Body of pancreas (tissue), 4 donors: ENCODE results near the gene RASSF8.

Source experiments
- CTCF ChIP-seq, 7 experiments: fragments of 450-650 bp in 4 of 7; fragments of 200-600 bp in 3 of 7; sonication (generic) in 3 of 7; IDR thresholded peaks; one replicate each; pipeline ENCODE4 v1.5.1; 2016 to 2019; ENCODE audit warnings: antibody characterized with exemption in 7 of 7
- POLR2A ChIP-seq, 3 donors: fragments of 450-650 bp; IDR thresholded peaks; one replicate each; pipeline ENCODE4 v1.6.1; 2016; ENCODE audit warnings: antibody characterized with exemption in 3 of 3, mild to moderate bottlenecking in 2 of 3

GRCh38 chr12:25975682-25976081 is 17.2 kb downstream of the RASSF8 start:
- TF ChIP-seq CTCF (IDR thresholded peaks at IDR 0.05): no peak
- TF ChIP-seq POLR2A (IDR thresholded peaks at IDR 0.05): no peak
